Daoy (cell line): ENCODE results near the gene CCDC196. TPM values are rescaled to one million over a fixed set of nuclear protein-coding genes. Genes with fewer than 3 reads are reported as not detected.
"Not testable (repeated sequence)": the region's sequence is repeated elsewhere in the genome, so short reads cannot be mapped to it uniquely, and the experiment has no call there.

Experiments
- DNase-seq: peaks from one replicate; pipeline ENCODE4 v3.0.0-alpha.2; 2015; ENCODE audit warnings: low read depth
- total RNA-seq: library from RNA; depleted of rRNA; stranded (reverse); fragments of >200 nt; shearing (Covaris generic); gene quantifications from 2 replicates; pipeline ENCODE4 v1.2.3, GENCODE V29; 2014

CCDC196 gene
- total RNA-seq, 1 experiment from 2014 or later: not detected

GRCh38 chr14:66495218-66496098 lies 9.3 kb downstream of the CCDC196 start:
- DNase-seq: peak; percentile 70

DNA sequence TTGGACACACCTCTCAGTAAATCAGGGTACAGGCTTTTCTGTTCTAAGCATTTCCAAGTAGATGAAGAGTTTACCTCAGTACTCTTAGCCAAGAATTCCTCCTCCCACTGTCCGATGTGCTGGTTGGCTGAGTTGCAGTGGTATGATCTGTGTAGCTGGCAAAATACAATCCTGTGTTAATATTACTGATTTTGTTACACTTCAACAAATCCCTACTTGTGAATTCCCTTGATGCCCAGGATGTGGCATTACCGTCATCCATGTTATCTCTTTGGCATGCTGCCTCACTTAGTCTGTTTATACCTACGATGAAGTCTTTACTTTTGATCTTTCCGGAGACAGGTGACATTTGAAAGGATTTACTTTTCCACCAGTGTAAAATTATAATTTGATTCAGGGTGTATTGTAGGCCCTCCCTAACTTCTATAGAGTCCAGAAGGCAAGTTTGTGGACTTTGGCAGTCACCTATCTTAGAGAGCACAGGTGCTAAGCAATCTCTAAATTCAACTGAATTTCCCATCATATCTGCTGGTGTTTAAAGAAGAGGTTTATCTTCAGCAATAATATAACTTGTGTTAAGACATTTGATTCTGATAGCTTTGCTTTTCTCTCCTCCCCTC lies 10.1 kb downstream of the CCDC196 start:
- no peak for DNase-seq

- no peak for DNase-seq
Observed at GRCh38 chr14:66496911-66497310, 10.7 kb downstream of the CCDC196 start.

- no peak for DNase-seq
Observed at GRCh38 chr14:66498311-66498710, 12.1 kb downstream of the CCDC196 start.

DNA sequence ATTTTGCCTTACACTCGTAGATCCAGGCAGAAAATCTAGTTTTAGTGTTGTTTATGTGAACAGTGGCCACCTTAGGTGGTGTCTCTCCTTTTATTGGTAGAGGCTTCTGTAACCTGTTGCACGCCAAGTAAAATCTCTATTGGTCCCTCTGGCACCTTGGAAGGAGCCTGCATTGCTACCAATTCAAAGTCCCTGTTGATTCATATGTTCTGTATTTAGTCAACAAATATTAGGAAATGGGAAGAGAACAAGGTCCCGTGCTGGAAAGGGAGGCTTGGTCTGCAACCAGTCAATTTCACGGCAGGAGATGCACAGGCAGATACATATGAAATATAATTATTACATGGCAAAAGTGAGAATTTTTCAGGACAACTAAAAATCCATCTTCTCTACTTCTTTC lies 15.4 kb downstream of the CCDC196 start:
- DNase-seq: no peak

GRCh38 chr14:66502836-66503235 lies 16.7 kb downstream of the CCDC196 start:
- not testable (repeated sequence) for DNase-seq

DNA sequence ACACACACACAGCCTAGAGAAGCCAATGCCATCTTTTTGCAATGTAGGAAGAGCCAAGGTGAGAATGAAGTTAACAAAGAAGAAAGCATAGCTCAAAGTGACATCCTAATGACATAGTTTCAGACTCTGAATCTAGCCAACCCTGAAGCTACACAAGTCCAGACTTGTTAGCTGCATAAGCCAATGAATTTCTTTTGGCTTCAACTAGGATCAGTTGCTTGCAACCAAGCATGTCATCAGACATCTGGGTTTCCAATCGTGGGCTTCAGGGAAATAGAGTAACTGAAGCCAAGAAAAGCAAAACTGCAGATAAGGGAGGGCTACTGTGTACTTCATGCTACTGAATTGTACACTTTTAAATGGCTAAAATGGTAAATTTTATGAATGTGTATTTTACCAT lies 17.4 kb downstream of the CCDC196 start:
- no peak for DNase-seq

GRCh38 chr14:66507181-66507721 lies 21.1 kb downstream of the CCDC196 start:
- DNase-seq: no peak

- DNase-seq: peak; percentile 100
Observed at GRCh38 chr14:66507722-66508546, 21.8 kb downstream of the CCDC196 start, which contains the start of gene GPHN. GPHN (plus strand) TSS chr14:66508147.

DNA sequence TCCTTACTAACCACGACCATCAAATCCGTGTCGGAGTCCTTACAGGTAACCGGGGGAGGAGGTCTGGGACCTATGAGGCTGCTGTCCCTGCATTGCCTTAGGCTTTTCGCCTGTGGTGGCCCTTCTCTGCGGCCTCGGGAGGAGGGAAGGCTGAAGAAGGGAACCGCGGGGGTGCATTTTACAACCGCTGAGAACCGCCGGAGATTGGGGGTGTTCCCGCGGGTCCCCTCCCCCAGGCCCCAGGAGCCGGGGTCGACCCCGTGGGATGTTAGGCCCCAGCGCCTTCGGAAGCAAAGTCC lies 22.3 kb downstream of the CCDC196 start:
- no peak for DNase-seq

- DNase-seq: peak; percentile 49
Observed at GRCh38 chr14:66508846-66509621, 22.9 kb downstream of the CCDC196 start.

GRCh38 chr14:66509874-66510273 lies 23.7 kb downstream of the CCDC196 start:
- DNase-seq: no peak

DNA sequence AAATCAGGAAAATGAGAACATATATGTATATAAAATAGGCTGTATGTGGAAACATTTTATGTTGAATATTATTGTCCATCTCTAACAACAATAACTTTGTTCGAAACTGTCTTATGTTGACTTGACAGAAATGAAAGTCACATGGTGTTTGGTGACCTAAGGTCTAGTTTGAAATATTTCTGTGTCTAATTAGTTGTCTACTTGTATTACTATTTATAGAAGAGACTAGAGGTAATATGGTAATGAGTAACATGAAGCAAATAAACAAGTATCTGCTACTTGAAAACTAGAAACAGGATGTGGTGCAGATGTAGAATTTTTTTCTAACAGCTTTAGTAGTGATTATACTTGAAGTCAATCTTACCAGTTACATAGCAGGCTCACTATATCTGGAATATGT lies 25.7 kb downstream of the CCDC196 start:
- no peak for DNase-seq

- DNase-seq: no peak
Observed at GRCh38 chr14:66514213-66514612, 28.0 kb downstream of the CCDC196 start.

DNA sequence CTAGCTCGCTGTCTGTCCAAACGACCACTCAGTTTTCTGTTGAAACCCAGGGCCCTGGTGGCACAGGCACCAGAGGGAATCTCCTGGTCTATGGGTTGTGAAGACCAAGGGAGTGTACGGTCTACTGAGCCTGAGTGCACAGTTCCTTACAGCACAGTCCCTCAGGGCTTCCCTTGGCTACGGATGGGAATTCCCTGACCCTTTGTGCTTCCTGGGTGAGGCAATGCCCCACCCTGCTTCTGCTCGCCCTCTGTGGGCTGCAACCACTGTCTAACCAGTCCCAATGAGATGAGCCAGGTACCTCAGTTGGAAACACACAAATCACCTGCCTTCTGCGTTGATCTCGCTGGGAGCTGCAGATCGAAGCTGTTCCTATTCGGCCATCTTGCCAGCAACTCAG lies 44.4 kb downstream of the CCDC196 start:
- DNase-seq: no peak

GRCh38 chr14:66539034-66539433 lies 52.9 kb downstream of the CCDC196 start:
- DNase-seq: no peak

DNA sequence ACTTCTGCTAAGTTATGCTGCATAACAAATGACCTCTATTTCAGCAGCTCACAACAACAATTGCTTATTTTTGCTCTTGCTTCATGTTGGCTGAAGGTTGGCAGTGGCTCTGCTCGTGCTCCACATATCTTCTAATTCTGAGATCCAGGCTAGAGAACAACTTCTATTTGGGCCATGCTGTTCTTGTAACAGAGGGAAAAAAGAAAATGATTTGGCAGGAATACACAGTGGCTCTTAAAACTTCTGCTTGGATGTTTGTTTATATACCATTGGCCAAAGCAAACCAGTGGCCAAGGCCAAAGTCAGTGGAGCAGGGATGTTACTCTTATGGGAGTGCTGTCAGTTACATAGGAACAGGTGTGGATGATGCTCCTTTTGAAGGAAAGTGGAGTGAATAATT lies 53.9 kb downstream of the CCDC196 start:
- no peak for DNase-seq

DNA sequence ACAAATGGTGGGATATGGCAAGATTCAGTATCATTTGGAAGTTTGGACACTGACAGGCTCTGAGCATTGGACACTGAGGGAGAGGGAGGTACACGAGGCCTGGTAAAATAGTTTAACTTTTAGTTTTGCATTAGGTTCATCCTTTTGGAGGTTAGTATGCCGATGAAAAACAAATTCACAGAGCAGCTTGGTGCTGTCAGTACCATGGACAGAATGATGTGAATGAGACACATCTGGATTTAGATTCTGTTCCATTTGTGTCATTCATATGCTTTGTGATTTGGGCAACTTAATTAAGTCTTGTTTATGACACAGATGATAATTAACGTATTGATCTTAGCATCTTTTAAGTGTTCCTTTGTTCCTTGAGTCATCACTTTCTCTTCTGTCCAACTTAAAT lies 55.5 kb downstream of the CCDC196 start:
- no peak for DNase-seq

DNA sequence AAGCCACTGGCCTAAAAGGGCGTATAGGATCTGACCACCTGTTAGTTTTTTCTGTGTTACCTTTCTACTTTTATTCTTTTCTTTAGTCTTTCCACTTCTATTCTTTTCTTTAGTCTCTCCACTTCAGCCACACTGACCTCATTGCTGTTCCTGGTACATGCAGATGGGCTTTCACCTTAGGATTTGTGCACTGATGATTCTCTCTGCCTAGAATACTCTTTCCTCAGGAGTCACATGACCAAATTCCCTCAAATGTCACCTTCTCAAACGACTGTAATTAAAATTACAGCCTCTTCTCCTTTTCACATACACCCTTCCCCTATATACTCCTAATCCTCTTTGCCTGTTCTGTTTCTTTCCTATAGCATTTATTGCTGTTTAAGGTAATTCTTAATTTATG lies 57.8 kb downstream of the CCDC196 start:
- no peak for DNase-seq

DNA sequence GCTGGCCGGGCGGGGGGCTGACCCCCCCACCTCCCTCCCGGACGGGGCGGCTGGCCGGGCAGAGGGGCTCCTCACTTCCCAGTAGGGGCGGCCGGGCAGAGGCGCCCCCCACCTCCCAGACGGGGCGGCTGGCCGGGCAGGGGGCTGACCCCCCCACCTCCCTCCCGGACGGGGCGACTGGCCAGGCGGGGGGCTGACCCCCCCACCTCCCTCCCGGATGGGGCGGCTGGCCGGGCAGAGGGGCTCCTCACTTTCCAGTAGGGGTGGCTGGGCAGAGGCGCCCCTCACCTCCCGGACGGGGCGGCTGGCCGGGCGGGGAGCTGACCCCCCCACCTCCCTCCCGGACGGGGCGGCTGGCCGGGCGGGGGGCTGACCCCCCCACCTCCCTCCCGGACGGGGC lies 59.0 kb downstream of the CCDC196 start:
- DNase-seq: not testable (repeated sequence)

GRCh38 chr14:66545751-66546150 lies 59.6 kb downstream of the CCDC196 start:
- not testable (repeated sequence) for DNase-seq
